HEK293 (cell line): ENCODE results near the gene RPS18.

ENCODE experiments used
- BCL11A ChIP-seq: fragments of 450-650 bp; formaldehyde crosslinking; IDR thresholded peaks from 2 replicates; pipeline ENCODE4 v1.5.1; 2016; ENCODE audit warnings: low read depth, missing biosample characterization, missing genetic modification characterization
- BCL11B ChIP-seq: fragments of 450-650 bp; formaldehyde crosslinking; IDR thresholded peaks from 2 replicates; pipeline ENCODE4 v1.5.1; 2016; ENCODE audit warnings: low read depth, missing biosample characterization, missing genetic modification characterization
- EGR2 ChIP-seq: fragments of 450-650 bp; formaldehyde crosslinking; IDR thresholded peaks from 2 replicates; pipeline ENCODE4 v1.5.1; 2016; ENCODE audit warnings: low read depth, missing biosample characterization, missing genetic modification characterization
- KLF9 ChIP-seq: fragments of 450-650 bp; formaldehyde crosslinking; IDR thresholded peaks from 2 replicates; pipeline ENCODE4 v1.5.1; 2016; ENCODE audit warnings: missing biosample characterization, missing genetic modification characterization, low read depth
- MYNN ChIP-seq: fragments of 450-650 bp; formaldehyde crosslinking; IDR thresholded peaks from 2 replicates; pipeline ENCODE4 v1.5.1; 2016; ENCODE audit warnings: missing biosample characterization, missing genetic modification characterization, borderline replicate concordance
- RBAK ChIP-seq: fragments of 450-650 bp; formaldehyde crosslinking; IDR thresholded peaks from 2 replicates; pipeline ENCODE4 v1.5.1; 2016; ENCODE audit warnings: missing biosample characterization, missing genetic modification characterization
- REPIN1 ChIP-seq: fragments of 450-650 bp; formaldehyde crosslinking; IDR thresholded peaks from 2 replicates; pipeline ENCODE4 v1.5.1; 2017; ENCODE audit warnings: missing biosample characterization, missing genetic modification characterization, low read depth
- SCRT1 ChIP-seq: fragments of 450-650 bp; formaldehyde crosslinking; IDR thresholded peaks from 2 replicates; pipeline ENCODE4 v1.5.1; 2016; ENCODE audit warnings: missing biosample characterization, missing genetic modification characterization, borderline replicate concordance
- YY1 ChIP-seq: fragments of 450-650 bp; formaldehyde crosslinking; IDR thresholded peaks from 2 replicates; pipeline ENCODE4 v1.5.1; 2018; ENCODE audit warnings: missing biosample characterization, missing genetic modification characterization
- ZBTB21 ChIP-seq: fragments of 450-650 bp; formaldehyde crosslinking; IDR thresholded peaks from 2 replicates; pipeline ENCODE4 v1.5.1; 2017; ENCODE audit warnings: missing biosample characterization, missing genetic modification characterization
- ZFP3 ChIP-seq: fragments of 450-650 bp; formaldehyde crosslinking; IDR thresholded peaks from 2 replicates; pipeline ENCODE4 v1.5.1; 2016; ENCODE audit warnings: low read depth, missing biosample characterization, missing genetic modification characterization
- ZNF132 ChIP-seq: fragments of 450-650 bp; formaldehyde crosslinking; IDR thresholded peaks from 2 replicates; pipeline ENCODE4 v1.5.1; 2017; ENCODE audit warnings: missing biosample characterization, missing genetic modification characterization, borderline replicate concordance
- ZNF138 ChIP-seq: fragments of 450-650 bp; formaldehyde crosslinking; IDR thresholded peaks from 2 replicates; pipeline ENCODE4 v1.5.1; 2016; ENCODE audit warnings: missing biosample characterization, missing genetic modification characterization, borderline replicate concordance
- ZNF157 ChIP-seq: fragments of 450-650 bp; formaldehyde crosslinking; IDR thresholded peaks from 2 replicates; pipeline ENCODE4 v1.5.1; 2016; ENCODE audit warnings: missing biosample characterization, missing genetic modification characterization
- ZNF169 ChIP-seq: fragments of 450-650 bp; formaldehyde crosslinking; IDR thresholded peaks from 2 replicates; pipeline ENCODE4 v1.5.1; 2016; ENCODE audit warnings: missing biosample characterization, missing genetic modification characterization
- ZNF19 ChIP-seq: fragments of 450-650 bp; formaldehyde crosslinking; IDR thresholded peaks from 2 replicates; pipeline ENCODE4; 2016; ENCODE audit warnings: missing biosample characterization, missing genetic modification characterization, low read depth
- ZNF366 ChIP-seq: fragments of 450-650 bp; formaldehyde crosslinking; conservative IDR thresholded peaks from 2 replicates; pipeline ENCODE4 v1.5.1; 2016; ENCODE audit warnings: missing biosample characterization, missing genetic modification characterization
- ZNF394 ChIP-seq: fragments of 450-650 bp; formaldehyde crosslinking; IDR thresholded peaks from 2 replicates; pipeline ENCODE4 v1.5.1; 2016; ENCODE audit warnings: missing biosample characterization, missing genetic modification characterization, mild to moderate bottlenecking, moderate library complexity, borderline replicate concordance
- ZNF426 ChIP-seq: fragments of 450-650 bp; formaldehyde crosslinking; IDR thresholded peaks from 2 replicates; pipeline ENCODE4 v1.5.1; 2017; ENCODE audit warnings: missing biosample characterization, missing genetic modification characterization, mild to moderate bottlenecking, inconsistent platforms, moderate library complexity
- ZNF521 ChIP-seq: fragments of 450-650 bp; formaldehyde crosslinking; IDR thresholded peaks from 2 replicates; pipeline ENCODE4 v1.5.1; 2017; ENCODE audit warnings: missing biosample characterization, mild to moderate bottlenecking, missing genetic modification characterization
- ZNF585B ChIP-seq: fragments of 450-650 bp; formaldehyde crosslinking; IDR thresholded peaks from 2 replicates; pipeline ENCODE4 v1.5.1; 2016; ENCODE audit warnings: missing biosample characterization, missing genetic modification characterization
- ZNF600 ChIP-seq: fragments of 450-650 bp; formaldehyde crosslinking; IDR thresholded peaks from 2 replicates; pipeline ENCODE4 v1.5.1; 2016; ENCODE audit warnings: missing biosample characterization, missing genetic modification characterization
- ZNF610 ChIP-seq: fragments of 450-650 bp; formaldehyde crosslinking; IDR thresholded peaks from 2 replicates; pipeline ENCODE4 v1.5.1; 2016; ENCODE audit warnings: missing biosample characterization, missing genetic modification characterization, borderline replicate concordance
- ZNF626 ChIP-seq: fragments of 450-650 bp; sonication (Bioruptor Pico); formaldehyde crosslinking; IDR thresholded peaks from 2 replicates; pipeline ENCODE4 v1.5.1; 2018; ENCODE audit warnings: missing biosample characterization, missing genetic modification characterization, inconsistent platforms
- ZNF629 ChIP-seq: fragments of 450-650 bp; formaldehyde crosslinking; IDR thresholded peaks from 2 replicates; pipeline ENCODE4 v1.5.1; 2017; ENCODE audit warnings: missing biosample characterization, missing genetic modification characterization
- ZNF658 ChIP-seq: fragments of 450-650 bp; formaldehyde crosslinking; IDR thresholded peaks from 2 replicates; pipeline ENCODE4; 2016; ENCODE audit warnings: missing biosample characterization, missing genetic modification characterization
- ZNF660 ChIP-seq: fragments of 450-650 bp; IDR thresholded peaks from 2 replicates; pipeline ENCODE4 v1.5.1; 2018; ENCODE audit warnings: missing biosample characterization, mild to moderate bottlenecking, missing genetic modification characterization
- TF ChIP-seq, protein P1 (sequence below): fragments of 450-650 bp; formaldehyde crosslinking; IDR thresholded peaks from 2 replicates; pipeline ENCODE4 v1.5.1; 2016; ENCODE audit warnings: missing biosample characterization, missing genetic modification characterization
- TF ChIP-seq, protein P2 (sequence below): fragments of 450-650 bp; formaldehyde crosslinking; IDR thresholded peaks from 2 replicates; pipeline ENCODE4 v1.5.1; 2017; ENCODE audit warnings: missing biosample characterization, missing genetic modification characterization
- TF ChIP-seq, protein P3 (sequence below): fragments of 450-650 bp; formaldehyde crosslinking; IDR thresholded peaks from 2 replicates; pipeline ENCODE4 v1.5.1; 2017; ENCODE audit warnings: missing biosample characterization, missing genetic modification characterization
- TF ChIP-seq, protein P4 (sequence below): fragments of 450-650 bp; formaldehyde crosslinking; IDR thresholded peaks from 2 replicates; pipeline ENCODE4; 2016; ENCODE audit warnings: missing biosample characterization, missing genetic modification characterization
- TF ChIP-seq, protein P5 (sequence below): fragments of 450-650 bp; formaldehyde crosslinking; IDR thresholded peaks from 2 replicates; pipeline ENCODE4 v1.5.1; 2016; ENCODE audit warnings: missing biosample characterization, missing genetic modification characterization, low read depth
- TF ChIP-seq, protein P6 (sequence below): sonication (generic); formaldehyde crosslinking; IDR thresholded peaks from 2 replicates; pipeline ENCODE4 v1.8.1; 2022; ENCODE audit warnings: mild to moderate bottlenecking, moderate library complexity, missing genetic modification reagents

Gene RPS18

DNA sequence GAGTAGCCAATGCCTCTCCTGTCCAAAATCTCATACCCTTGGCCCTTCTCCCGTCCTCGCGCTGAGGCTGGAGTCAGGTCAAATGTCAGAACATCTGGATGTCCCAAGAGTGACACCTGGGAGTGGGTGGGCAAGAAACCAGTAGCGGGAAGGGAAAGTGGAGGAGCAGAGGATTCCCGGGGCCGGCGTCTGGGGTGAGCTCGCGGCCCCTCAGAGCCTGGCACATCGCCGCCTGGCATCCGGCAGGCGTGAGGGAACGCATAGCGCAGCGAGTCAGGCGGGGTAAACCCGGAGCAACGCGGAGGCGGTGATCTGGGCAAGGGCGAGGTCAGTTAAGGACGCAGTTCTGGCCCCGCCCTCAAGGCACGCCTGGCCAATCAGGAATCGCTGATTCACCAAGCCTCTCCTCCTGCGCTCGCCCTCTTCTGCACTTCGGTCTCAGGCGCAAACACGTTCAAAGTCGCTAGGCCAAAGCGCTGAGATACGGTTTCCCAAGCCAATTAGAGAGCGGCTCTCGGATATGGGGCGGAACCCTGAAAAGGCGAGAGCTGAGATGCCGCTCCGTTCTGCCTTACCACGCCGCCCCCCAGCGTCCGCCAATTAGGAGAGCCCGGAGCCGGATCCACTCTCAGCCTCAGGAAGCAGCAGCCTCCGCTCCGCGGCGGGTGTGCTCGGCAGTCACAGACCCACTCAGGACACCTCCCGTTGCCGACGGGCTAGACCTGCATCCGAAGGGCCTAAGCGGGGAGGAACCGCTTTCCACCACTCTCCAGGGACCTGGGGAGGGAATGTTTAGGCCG lies 22.7 kb upstream of the RPS18 start (continued):
- TF ChIP-seq, protein P1, sequence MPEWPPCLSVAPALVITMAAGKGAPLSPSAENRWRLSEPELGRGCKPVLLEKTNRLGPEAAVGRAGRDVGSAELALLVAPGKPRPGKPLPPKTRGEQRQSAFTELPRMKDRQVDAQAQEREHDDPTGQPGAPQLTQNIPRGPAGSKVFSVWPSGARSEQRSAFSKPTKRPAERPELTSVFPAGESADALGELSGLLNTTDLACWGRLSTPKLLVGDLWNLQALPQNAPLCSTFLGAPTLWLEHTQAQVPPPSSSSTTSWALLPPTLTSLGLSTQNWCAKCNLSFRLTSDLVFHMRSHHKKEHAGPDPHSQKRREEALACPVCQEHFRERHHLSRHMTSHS = no peak
- no peak for TF ChIP-seq ZNF394
- TF ChIP-seq, protein P2, sequence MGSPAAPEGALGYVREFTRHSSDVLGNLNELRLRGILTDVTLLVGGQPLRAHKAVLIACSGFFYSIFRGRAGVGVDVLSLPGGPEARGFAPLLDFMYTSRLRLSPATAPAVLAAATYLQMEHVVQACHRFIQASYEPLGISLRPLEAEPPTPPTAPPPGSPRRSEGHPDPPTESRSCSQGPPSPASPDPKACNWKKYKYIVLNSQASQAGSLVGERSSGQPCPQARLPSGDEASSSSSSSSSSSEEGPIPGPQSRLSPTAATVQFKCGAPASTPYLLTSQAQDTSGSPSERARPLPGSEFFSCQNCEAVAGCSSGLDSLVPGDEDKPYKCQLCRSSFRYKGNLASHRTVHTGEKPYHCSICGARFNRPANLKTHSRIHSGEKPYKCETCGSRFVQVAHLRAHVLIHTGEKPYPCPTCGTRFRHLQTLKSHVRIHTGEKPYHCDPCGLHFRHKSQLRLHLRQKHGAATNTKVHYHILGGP (tag by site-specific recombination) = no peak
- peak; percentile 63 for TF ChIP-seq BCL11B (tag by site-specific recombination)
- TF ChIP-seq MYNN (tag by site-specific recombination) = no peak
- no peak for TF ChIP-seq ZNF157 (tag by site-specific recombination)
- TF ChIP-seq EGR2 (tag by site-specific recombination) = peak; percentile 65; the same call in 1 of the 2 replicates
- no peak for TF ChIP-seq ZNF169 (tag by site-specific recombination)
- no peak for TF ChIP-seq ZNF138 (tag by site-specific recombination)
- TF ChIP-seq ZNF426 (tag by site-specific recombination) = no peak
- TF ChIP-seq RBAK (tag by site-specific recombination) = no peak
- TF ChIP-seq BCL11A (tag by site-specific recombination) = peak; percentile 74; the same call in 1 of the 2 replicates
- no peak for TF ChIP-seq ZBTB21 (tag by site-specific recombination)
- TF ChIP-seq ZNF366 (tag by site-specific recombination) = peak; percentile 84
- TF ChIP-seq, protein P3, sequence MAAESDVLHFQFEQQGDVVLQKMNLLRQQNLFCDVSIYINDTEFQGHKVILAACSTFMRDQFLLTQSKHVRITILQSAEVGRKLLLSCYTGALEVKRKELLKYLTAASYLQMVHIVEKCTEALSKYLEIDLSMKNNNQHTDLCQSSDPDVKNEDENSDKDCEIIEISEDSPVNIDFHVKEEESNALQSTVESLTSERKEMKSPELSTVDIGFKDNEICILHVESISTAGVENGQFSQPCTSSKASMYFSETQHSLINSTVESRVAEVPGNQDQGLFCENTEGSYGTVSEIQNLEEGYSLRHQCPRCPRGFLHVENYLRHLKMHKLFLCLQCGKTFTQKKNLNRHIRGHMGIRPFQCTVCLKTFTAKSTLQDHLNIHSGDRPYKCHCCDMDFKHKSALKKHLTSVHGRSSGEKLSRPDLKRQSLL (tag by site-specific recombination) = peak; percentile 79
- TF ChIP-seq, protein P4, sequence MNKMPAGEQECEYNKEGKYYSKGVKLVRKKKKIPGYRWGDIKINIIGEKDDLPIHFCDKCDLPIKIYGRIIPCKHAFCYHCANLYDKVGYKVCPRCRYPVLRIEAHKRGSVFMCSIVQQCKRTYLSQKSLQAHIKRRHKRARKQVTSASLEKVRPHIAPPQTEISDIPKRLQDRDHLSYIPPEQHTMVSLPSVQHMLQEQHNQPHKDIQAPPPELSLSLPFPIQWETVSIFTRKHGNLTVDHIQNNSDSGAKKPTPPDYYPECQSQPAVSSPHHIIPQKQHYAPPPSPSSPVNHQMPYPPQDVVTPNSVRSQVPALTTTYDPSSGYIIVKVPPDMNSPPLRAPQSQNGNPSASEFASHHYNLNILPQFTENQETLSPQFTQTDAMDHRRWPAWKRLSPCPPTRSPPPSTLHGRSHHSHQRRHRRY = no peak
- 0 out of 2 replicates have a peak, but pooled peaks have one; percentile 8 for TF ChIP-seq ZNF600 (tag by site-specific recombination)
- no peak for TF ChIP-seq ZNF629 (tag by site-specific recombination)
- no peak for TF ChIP-seq SCRT1 (tag by site-specific recombination)
- no peak for TF ChIP-seq ZNF658 (tag by site-specific recombination)
- TF ChIP-seq ZNF626 (tag by site-specific recombination) = no peak
- TF ChIP-seq ZNF132 = no peak
- TF ChIP-seq, protein P5, sequence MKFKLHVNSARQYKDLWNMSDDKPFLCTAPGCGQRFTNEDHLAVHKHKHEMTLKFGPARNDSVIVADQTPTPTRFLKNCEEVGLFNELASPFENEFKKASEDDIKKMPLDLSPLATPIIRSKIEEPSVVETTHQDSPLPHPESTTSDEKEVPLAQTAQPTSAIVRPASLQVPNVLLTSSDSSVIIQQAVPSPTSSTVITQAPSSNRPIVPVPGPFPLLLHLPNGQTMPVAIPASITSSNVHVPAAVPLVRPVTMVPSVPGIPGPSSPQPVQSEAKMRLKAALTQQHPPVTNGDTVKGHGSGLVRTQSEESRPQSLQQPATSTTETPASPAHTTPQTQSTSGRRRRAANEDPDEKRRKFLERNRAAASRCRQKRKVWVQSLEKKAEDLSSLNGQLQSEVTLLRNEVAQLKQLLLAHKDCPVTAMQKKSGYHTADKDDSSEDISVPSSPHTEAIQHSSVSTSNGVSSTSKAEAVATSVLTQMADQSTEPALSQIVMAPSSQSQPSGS (tag by site-specific recombination) = no peak
- TF ChIP-seq ZFP3 = no peak
- TF ChIP-seq, protein P6, sequence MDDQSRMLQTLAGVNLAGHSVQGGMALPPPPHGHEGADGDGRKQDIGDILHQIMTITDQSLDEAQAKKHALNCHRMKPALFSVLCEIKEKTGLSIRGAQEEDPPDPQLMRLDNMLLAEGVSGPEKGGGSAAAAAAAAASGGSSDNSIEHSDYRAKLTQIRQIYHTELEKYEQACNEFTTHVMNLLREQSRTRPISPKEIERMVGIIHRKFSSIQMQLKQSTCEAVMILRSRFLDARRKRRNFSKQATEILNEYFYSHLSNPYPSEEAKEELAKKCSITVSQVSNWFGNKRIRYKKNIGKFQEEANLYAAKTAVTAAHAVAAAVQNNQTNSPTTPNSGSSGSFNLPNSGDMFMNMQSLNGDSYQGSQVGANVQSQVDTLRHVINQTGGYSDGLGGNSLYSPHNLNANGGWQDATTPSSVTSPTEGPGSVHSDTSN (CRISPR knock-in tag) = peak; percentile 80
- TF ChIP-seq ZNF660 (tag by site-specific recombination) = 0 out of 2 replicates have a peak, but pooled peaks have one; percentile 11
- TF ChIP-seq ZNF19 (tag by site-specific recombination) = no peak
- TF ChIP-seq ZNF521 (tag by site-specific recombination) = no peak
- peak; percentile 19; the same call in 1 of the 2 replicates for TF ChIP-seq KLF9 (tag by site-specific recombination)
- TF ChIP-seq ZNF610 (tag by site-specific recombination) = peak; percentile 97
- TF ChIP-seq REPIN1 (tag by site-specific recombination) = no peak
- no peak for TF ChIP-seq YY1 (tag by site-specific recombination)
- TF ChIP-seq ZNF585B = no peak
